ENCODE measurements around the gene LPAR4. TPM values are rescaled to one million over a fixed set of nuclear protein-coding genes. Genes with fewer than 3 reads are reported as not detected.

Gene LPAR4
- total and polyA plus RNA-seq, 10 donors: 0.10 to 0.39 (median 0.27) TPM; not detected in 6

- H3K27me3 ChIP-seq (replicated peaks in 1 of 7): no peaks in the 10 kb centered on the region
- no peak for DNase-seq
- no peak overlapping the region for H3K4me3 ChIP-seq
- WGBS, 5 donors: 48 to 88% (median 83%) methylated on average over 2 of the region's 2 CpGs
- TF ChIP-seq POLR2A (IDR thresholded peaks at IDR 0.05): no peak
- no peak for TF ChIP-seq CTCF (IDR thresholded peaks at IDR 0.05 in 8 of 11, conservative IDR thresholded peaks at IDR 0.05 in 3 of 11)
- TF ChIP-seq POLR2AphosphoS5 (IDR thresholded peaks at IDR 0.05): no peak
- H3K27ac ChIP-seq: no peak overlapping the region
- H3K4me1 ChIP-seq: no peaks in the 10 kb centered on the region
- intact Hi-C loops (cut with DNase I; ENCODE audit: low total_unique reads): no loop called here
- no peaks in the 10 kb centered on the region for H3K36me3 ChIP-seq
- no peaks in the 10 kb centered on the region for H3K9me3 ChIP-seq
These were observed 21.7 kb downstream of the LPAR4 start for GRCh38 chrX:78769101-78769755.

- intact Hi-C loops (cut with DNase I; ENCODE audit: low total_unique reads): no loop called here
- TF ChIP-seq POLR2AphosphoS5 (IDR thresholded peaks at IDR 0.05): no peak
- no peak for TF ChIP-seq POLR2A (IDR thresholded peaks at IDR 0.05)
- no peak for TF ChIP-seq CTCF (IDR thresholded peaks at IDR 0.05 in 8 of 11, conservative IDR thresholded peaks at IDR 0.05 in 3 of 11)
These were observed 22.4 kb downstream of the LPAR4 start for GRCh38 chrX:78769946-78770345.

GRCh38 chrX:78796916-78797315 is 49.4 kb downstream of the LPAR4 start:
- DNase-seq: no peak
- H3K9me3 ChIP-seq: peaks cover 0 to 7% (median 0%) of the 10 kb centered on the region in 8 donors
- WGBS, 5 donors: 50 to 67% (median 50%) methylated on average over 1 of the region's 1 CpG

More at GRCh38 chrX:78769946-78770345, 22.4 kb downstream of the LPAR4 start:
- no peak overlapping the region for H3K4me3 ChIP-seq
- H3K9me3 ChIP-seq: no peaks in the 10 kb centered on the region
- no peak for DNase-seq
- H3K27ac ChIP-seq: no peak overlapping the region
- H3K4me1 ChIP-seq: no peaks in the 10 kb centered on the region
- no peaks in the 10 kb centered on the region for H3K27me3 ChIP-seq (replicated peaks in 1 of 7)
- H3K36me3 ChIP-seq: no peaks in the 10 kb centered on the region

More at GRCh38 chrX:78796916-78797315, 49.4 kb downstream of the LPAR4 start:
- Histone ChIP-seq H3K36me3 (no peaks in the 10 kb centered on the region), H3K4me1 (no peaks in the 10 kb centered on the region), H3K4me3 (no peak overlapping the region), H3K27me3 (replicated peaks in 1 of 7) (no peaks in the 10 kb centered on the region), H3K27ac (no peak overlapping the region)
- intact Hi-C loops (cut with DNase I; ENCODE audit: low total_unique reads): no loop called here
- no peak for TF ChIP-seq CTCF (IDR thresholded peaks at IDR 0.05 in 8 of 11, conservative IDR thresholded peaks at IDR 0.05 in 3 of 11)
- no peak for TF ChIP-seq POLR2AphosphoS5 (IDR thresholded peaks at IDR 0.05)
- no peak for TF ChIP-seq POLR2A (IDR thresholded peaks at IDR 0.05)
